ENCODE data around the gene ANK3.

DNA sequence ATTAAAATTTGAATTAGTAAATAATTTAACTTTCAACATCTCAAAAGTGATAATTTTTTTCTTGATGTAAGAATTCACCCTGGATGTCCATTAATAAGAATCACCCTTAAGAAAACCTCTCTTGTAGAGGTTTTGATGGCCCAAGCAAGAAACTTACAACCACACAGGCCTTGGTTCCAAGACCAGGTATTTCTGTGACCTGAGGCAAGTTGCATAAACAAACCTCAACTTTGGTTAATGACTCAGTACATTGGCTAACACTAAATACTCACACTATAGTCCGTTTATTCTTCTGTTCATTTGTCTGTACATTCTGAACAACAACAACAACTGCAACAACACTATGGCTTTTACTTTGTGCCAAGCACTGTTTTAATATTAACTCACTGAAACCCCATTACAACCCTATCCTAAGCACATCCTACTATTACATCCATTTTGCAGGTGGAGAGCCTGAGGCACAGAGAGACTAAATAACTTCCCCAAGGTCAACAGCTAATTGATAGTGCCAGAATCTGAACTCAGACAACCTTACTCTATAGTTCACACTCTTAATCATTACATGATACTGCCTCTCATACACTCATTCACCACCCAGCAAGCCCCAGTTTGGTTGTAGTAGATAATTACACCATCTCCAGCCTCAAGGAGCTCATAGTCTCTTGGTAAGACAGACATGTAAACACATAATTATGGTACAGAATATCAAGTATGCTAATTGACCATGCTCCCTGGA, 6.6 kb downstream of the ANK3 start:
- TF ChIP-seq EZH2 (IDR thresholded peaks at IDR 0.05; ENCODE audit: low read length, missing control alignments) (no peak), CTCF (conservative IDR thresholded peaks at IDR 0.05 in 1 of 2, IDR thresholded peaks at IDR 0.05 in 1 of 2; ENCODE audit: low read depth in 1 of 2, low read length in 2 of 2) (no peak)

Data from fibroblast of lung (primary cell).